Measurements from ENCODE around the gene MLLT3.

The MLLT3 gene

GRCh38 chr9:20376042-20376441 is 246.3 kb downstream of the MLLT3 start:
- in situ Hi-C loops (cut with HindIII; ENCODE audit: low sequenced_read_pairs), result no loop called here
- no peak for TF ChIP-seq CTCF (IDR thresholded peaks at IDR 0.05; ENCODE audit: low read depth, low read length, missing control alignments)
- DNase-seq (ENCODE audit: low read depth), result no peak
- H3K4me3 ChIP-seq (ENCODE audit: low read depth, low read length), result no peak overlapping the region

DNA sequence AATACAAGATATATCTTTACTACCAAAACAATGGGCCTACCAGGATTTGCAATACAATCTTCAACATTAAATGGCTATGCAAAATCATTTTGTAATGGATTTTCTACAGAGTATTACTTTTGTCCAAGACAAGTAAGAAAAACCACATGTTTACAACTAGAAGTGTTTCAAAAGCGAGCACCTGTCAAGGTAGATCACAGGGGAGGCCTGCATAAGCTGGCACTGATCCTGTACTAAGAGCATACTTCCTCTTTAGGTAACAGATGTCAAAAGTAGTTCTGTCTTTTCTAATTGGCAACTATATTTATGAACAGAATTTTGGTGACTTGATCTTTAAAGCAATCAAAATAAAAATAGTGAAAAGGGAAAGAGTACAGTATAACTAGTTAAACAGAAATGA is 249.0 kb downstream of the MLLT3 start:
- in situ Hi-C loops (cut with HindIII; ENCODE audit: low sequenced_read_pairs), result no loop called here
- DNase-seq (ENCODE audit: low read depth), result no peak
- no peak for TF ChIP-seq CTCF (IDR thresholded peaks at IDR 0.05; ENCODE audit: low read depth, low read length, missing control alignments)
- no peak overlapping the region for H3K4me3 ChIP-seq (ENCODE audit: low read depth, low read length)

DNA sequence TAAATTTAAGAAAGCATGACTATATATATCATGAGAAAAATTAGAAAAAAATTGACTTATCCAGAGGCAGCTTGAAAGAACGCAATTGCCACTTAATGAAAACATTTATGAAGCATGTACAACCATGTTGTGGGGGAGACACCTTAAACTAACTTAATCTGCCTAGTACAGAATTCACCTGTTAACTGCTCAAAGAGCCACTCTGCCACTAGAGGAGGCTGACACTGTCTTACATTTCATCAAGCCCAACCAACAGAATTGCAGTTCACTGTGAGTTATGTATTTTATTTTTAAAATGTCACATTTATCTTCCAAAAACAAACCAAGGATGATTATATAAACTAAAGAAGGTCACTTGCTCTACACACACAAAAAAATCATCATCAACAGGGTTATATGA is 252.9 kb downstream of the MLLT3 start:
- H3K4me3 ChIP-seq (ENCODE audit: low read depth, low read length), result no peak overlapping the region
- in situ Hi-C loops (cut with HindIII; ENCODE audit: low sequenced_read_pairs), result no loop called here
- TF ChIP-seq CTCF (IDR thresholded peaks at IDR 0.05; ENCODE audit: low read depth, low read length, missing control alignments), result no peak
- DNase-seq (ENCODE audit: low read depth), result no peak

DNA sequence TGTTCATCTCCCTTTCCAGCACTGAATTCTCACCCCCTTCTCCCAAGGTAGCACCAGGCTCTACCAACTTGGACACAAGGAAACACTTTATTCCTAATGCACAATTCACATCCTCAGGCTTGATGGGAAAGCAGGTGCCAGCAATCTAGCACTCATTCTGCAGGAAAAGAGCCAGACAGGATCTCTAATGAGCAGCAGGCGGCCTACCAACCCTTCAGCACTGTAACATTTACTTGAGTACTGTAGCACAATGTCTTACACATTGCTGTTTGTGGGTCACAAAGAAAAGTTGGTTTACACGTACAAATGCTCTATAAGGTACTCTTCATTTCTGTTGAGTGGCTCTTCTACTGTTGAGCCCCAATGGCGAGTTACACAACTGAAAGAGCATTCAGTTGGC is 254.4 kb downstream of the MLLT3 start:
- H3K4me3 ChIP-seq (ENCODE audit: low read depth, low read length), result no peak overlapping the region
- DNase-seq (ENCODE audit: low read depth), result no peak
- in situ Hi-C loops (cut with HindIII; ENCODE audit: low sequenced_read_pairs), result no loop called here
- no peak for TF ChIP-seq CTCF (IDR thresholded peaks at IDR 0.05; ENCODE audit: low read depth, low read length, missing control alignments)

DNA sequence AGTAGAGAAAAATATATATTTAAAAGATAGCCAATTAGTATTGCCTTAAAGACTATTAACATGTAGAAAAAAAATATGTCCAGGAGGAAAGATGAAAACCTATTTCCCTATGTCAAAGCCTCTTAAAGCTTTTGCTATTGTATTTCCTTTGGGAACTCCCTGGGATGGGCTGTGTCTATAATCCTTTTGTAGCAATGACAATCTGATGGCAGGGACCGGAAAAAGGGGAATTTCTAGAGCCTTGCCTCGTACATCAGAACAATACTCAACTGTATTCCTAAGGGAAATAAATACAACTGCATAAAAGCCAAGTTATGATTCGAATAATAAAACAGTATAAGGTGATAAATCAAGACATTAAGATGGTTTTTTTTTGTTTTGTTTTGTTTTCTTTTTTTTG is 257.3 kb downstream of the MLLT3 start:
- no peak for TF ChIP-seq CTCF (IDR thresholded peaks at IDR 0.05; ENCODE audit: low read depth, low read length, missing control alignments)
- H3K4me3 ChIP-seq (ENCODE audit: low read depth, low read length), result no peak overlapping the region
- DNase-seq (ENCODE audit: low read depth), result no peak
- in situ Hi-C loops (cut with HindIII; ENCODE audit: low sequenced_read_pairs), result no loop called here

DNA sequence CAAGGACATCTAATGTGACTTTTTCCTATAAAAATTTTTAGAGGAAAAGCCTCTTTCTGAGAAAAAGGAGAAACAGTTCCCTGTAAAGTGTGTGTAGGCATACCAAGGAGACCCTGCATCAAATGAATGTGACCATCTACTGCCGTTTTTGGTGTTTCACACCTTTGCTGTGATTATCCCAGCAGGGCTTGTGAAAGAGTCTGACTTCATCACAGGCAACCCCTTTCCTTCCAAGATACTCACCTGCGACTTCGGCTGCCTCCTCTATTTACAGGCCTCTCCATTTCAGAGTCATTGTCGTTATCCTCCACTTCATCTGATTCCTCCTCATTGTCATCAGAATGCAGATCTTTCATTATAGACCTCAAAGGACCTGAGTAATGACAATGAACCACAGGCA is 259.1 kb downstream of the MLLT3 start:
- no peak for TF ChIP-seq CTCF (IDR thresholded peaks at IDR 0.05; ENCODE audit: low read depth, low read length, missing control alignments)
- no peak overlapping the region for H3K4me3 ChIP-seq (ENCODE audit: low read depth, low read length)
- DNase-seq (ENCODE audit: low read depth), result no peak
- in situ Hi-C loops (cut with HindIII; ENCODE audit: low sequenced_read_pairs), result no loop called here
